ENCODE data around the gene ABLIM3. TPM values are rescaled to one million over a fixed set of nuclear protein-coding genes. Genes with fewer than 3 reads are reported as not detected.

The ABLIM3 gene
- total RNA-seq, 3 donors from 2014 or later (not counting 1 experiment from before 2014, with no cell fraction given), result 0.41 to 2.4 (median 1.2) TPM

DNA sequence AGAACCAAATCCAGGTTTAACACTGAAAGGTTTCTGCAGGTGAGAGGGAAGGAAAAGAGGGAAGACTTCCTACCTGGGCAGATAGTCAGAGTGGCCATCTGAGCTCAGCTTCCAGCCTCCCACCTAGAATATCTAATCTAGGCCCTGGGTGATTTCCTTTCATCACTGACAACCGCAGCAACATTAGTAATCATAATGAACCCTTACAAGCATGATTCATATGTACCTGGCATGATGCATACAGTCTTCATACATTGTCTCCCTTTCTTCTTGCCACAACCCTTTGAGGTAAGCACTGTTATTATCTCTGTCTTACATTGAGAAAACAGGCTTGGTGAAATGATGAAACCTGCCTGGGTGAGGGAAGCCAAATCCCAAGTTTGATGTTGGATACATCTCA lies 143.9 kb downstream of the ABLIM3 start:
- Mint-ChIP-seq H3K9me3 (no peaks in the 10 kb centered on the region), H3K4me3 (no peak overlapping the region), H3K4me1 (no peaks in the 10 kb centered on the region), H3K27ac (no peak overlapping the region), H3K36me3 (no peaks in the 10 kb centered on the region), H3K27me3 (ENCODE audit: low read depth in 2 of 2) (peaks cover 4 to 5% of the 10 kb centered on the region in 2 donors)
- no peaks in the 10 kb centered on the region for H3K4me1 ChIP-seq (ENCODE audit: control insufficient read depth, insufficient read depth, low read length)
- no peak overlapping the region for H3K27ac ChIP-seq (ENCODE audit: low read length)
- ATAC-seq (no peak), DNase-seq (no peak)
- H3K36me3 ChIP-seq (ENCODE audit: control insufficient read depth, insufficient read depth, low read length), result no peaks in the 10 kb centered on the region
- H3K4me3 ChIP-seq (ENCODE audit: low read length), result no peak overlapping the region
- 87% methylated on average over 1 of the region's 1 CpG for WGBS (ENCODE audit: insufficient coverage)
- TF ChIP-seq, protein P1, sequence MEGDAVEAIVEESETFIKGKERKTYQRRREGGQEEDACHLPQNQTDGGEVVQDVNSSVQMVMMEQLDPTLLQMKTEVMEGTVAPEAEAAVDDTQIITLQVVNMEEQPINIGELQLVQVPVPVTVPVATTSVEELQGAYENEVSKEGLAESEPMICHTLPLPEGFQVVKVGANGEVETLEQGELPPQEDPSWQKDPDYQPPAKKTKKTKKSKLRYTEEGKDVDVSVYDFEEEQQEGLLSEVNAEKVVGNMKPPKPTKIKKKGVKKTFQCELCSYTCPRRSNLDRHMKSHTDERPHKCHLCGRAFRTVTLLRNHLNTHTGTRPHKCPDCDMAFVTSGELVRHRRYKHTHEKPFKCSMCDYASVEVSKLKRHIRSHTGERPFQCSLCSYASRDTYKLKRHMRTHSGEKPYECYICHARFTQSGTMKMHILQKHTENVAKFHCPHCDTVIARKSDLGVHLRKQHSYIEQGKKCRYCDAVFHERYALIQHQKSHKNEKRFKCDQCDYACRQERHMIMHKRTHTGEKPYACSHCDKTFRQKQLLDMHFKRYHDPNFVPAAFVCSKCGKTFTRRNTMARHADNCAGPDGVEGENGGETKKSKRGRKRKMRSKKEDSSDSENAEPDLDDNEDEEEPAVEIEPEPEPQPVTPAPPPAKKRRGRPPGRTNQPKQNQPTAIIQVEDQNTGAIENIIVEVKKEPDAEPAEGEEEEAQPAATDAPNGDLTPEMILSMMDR (IDR thresholded peaks at IDR 0.05), result no peak
- no peaks in the 10 kb centered on the region for H3K9me3 ChIP-seq (ENCODE audit: control insufficient read depth, insufficient read depth, low read length)
- intact Hi-C loops (cut with micrococcal nuclease), result no loop called here
- H3K27me3 ChIP-seq (ENCODE audit: control insufficient read depth, insufficient read depth, low read length), result no peaks in the 10 kb centered on the region

DNA sequence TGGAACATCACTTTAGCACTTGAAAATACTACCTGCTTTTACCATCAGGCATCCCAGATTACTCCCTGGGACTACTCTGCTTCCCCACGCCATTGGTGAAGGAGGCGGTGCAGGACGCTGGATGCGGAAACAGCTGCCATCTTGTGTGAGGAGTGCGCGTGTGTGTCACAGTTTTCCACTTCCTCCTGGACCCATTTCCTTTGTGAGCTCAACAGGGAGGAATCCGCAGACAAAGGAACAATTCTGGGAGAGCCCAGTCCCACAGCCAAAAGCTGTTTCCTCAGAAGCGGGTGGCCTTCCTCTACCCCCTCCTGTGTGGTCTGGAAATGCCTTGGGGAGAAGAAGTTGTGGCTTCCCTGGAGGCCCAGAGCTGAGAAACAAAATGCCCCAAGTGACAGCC lies 147.1 kb downstream of the ABLIM3 start:
- WGBS (ENCODE audit: insufficient coverage), result 76% methylated on average over 7 of the region's 8 CpGs
- Histone ChIP-seq H3K4me3 (ENCODE audit: low read length) (no peak overlapping the region), H3K9me3 (ENCODE audit: control insufficient read depth, insufficient read depth, low read length) (no peaks in the 10 kb centered on the region), H3K4me1 (ENCODE audit: control insufficient read depth, insufficient read depth, low read length) (no peaks in the 10 kb centered on the region), H3K36me3 (ENCODE audit: control insufficient read depth, insufficient read depth, low read length) (no peaks in the 10 kb centered on the region), H3K27me3 (ENCODE audit: control insufficient read depth, insufficient read depth, low read length) (no peaks in the 10 kb centered on the region), H3K27ac (ENCODE audit: low read length) (no peak overlapping the region)
- no peak overlapping the region for H3K27ac Mint-ChIP-seq
- TF ChIP-seq, protein P1 (IDR thresholded peaks at IDR 0.05), result no peak
- no peaks in the 10 kb centered on the region for H3K36me3 Mint-ChIP-seq
- intact Hi-C loops (cut with micrococcal nuclease), result no loop called here
- no peak for DNase-seq
- no peaks in the 10 kb centered on the region for H3K4me1 Mint-ChIP-seq
- H3K4me3 Mint-ChIP-seq, result no peak overlapping the region
- ATAC-seq, result no peak
- H3K9me3 Mint-ChIP-seq, result no peaks in the 10 kb centered on the region
- peaks cover 5 to 6% of the 10 kb centered on the region in 2 donors for H3K27me3 Mint-ChIP-seq (ENCODE audit: low read depth in 2 of 2)

DNA sequence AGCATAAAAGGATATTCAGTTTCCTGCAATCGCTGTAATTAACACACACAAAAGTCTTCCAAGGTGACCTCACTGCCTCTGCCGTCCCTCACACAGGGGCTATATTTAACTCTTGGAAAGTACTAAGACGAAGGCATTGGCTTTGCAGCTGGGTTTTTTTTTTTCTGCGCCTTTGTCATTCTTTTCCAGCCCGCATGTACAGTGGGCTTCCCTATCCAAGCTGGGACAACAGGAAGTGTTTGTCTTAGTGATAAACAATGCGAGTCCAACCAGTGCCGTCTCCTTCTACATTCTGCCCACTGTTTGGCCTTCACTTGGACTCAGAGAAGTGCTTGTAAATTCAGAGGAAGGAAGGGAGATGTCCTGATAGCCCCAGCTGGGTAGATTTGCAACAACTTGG lies 148.0 kb downstream of the ABLIM3 start:
- 35% methylated on average over 7 of the region's 7 CpGs for WGBS (ENCODE audit: insufficient coverage)
- Histone ChIP-seq H3K4me1 (ENCODE audit: control insufficient read depth, insufficient read depth, low read length) (no peaks in the 10 kb centered on the region), H3K27ac (ENCODE audit: low read length) (no peak overlapping the region), H3K9me3 (ENCODE audit: control insufficient read depth, insufficient read depth, low read length) (no peaks in the 10 kb centered on the region), H3K36me3 (ENCODE audit: control insufficient read depth, insufficient read depth, low read length) (no peaks in the 10 kb centered on the region), H3K4me3 (ENCODE audit: low read length) (no peak overlapping the region), H3K27me3 (ENCODE audit: control insufficient read depth, insufficient read depth, low read length) (no peaks in the 10 kb centered on the region)
- DNase-seq, result no peak
- intact Hi-C loops (cut with micrococcal nuclease), result no loop called here
- H3K9me3 Mint-ChIP-seq, result no peaks in the 10 kb centered on the region
- H3K4me3 Mint-ChIP-seq, result no peak overlapping the region
- TF ChIP-seq, protein P1 (IDR thresholded peaks at IDR 0.05), result no peak
- ATAC-seq, result no peak
- H3K27me3 Mint-ChIP-seq (ENCODE audit: low read depth in 2 of 2), result peaks cover 3 to 5% of the 10 kb centered on the region in 2 donors
- no peaks in the 10 kb centered on the region for H3K36me3 Mint-ChIP-seq
- H3K4me1 Mint-ChIP-seq, result no peaks in the 10 kb centered on the region
- no peak overlapping the region for H3K27ac Mint-ChIP-seq

Measured in natural killer cell (primary cell).